ENCODE measurements around the gene ESYT2.

Gene ESYT2

DNA sequence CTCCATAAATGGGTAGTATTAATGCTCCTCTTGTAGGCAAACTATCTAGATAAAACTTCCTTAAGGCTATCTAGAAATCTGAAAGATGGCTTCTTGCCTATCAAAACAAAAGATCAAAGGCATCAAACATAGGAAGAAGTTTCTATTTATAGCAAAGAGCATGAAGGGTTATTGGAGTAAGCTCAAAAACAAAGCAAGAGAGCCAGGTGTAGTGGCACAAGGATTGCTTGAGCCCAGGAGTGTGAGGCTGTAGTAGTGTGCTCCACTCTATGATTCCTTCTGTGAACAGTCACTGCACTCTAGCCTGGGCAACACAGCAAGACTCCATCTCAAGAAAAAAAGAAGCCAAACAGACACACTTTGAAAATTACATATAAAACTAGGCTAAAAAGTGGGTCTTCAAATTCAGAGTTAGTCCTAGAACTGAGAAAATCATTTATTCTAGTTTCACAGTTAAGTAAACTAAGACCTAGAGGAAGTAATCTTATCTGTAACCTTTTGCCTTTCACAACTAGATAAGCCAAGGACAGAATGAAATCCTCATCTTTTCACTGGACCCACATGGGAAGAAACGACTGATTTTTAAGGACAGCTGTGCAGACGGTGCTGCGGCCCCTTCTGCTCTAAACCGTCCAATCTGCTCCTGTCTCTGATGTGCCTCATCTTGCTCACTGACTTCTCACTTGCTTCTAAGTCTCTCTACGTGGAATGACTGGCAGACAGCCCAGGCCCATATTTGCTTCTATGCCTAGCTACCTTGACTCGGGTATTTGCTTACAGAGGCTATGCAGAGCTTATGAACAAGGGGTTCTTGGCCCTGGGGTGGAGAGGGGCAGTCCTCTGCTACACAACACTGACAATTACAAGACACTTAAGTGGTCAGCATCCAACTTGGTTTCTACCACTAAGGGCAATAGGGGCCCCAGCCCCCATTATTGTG, 50.0 kb downstream of the ESYT2 start:
- POLR2A ChIA-PET, result no interaction called here
- DNase-seq (ENCODE audit: extremely low spot score), result no peak
- CTCF ChIA-PET, result interaction anchor here (1.5 kb wide), 1 partner anchor 30 kb away, joined by 3 read pairs; no protein-coding TSS in a partner anchor
- TF ChIP-seq, protein P1, sequence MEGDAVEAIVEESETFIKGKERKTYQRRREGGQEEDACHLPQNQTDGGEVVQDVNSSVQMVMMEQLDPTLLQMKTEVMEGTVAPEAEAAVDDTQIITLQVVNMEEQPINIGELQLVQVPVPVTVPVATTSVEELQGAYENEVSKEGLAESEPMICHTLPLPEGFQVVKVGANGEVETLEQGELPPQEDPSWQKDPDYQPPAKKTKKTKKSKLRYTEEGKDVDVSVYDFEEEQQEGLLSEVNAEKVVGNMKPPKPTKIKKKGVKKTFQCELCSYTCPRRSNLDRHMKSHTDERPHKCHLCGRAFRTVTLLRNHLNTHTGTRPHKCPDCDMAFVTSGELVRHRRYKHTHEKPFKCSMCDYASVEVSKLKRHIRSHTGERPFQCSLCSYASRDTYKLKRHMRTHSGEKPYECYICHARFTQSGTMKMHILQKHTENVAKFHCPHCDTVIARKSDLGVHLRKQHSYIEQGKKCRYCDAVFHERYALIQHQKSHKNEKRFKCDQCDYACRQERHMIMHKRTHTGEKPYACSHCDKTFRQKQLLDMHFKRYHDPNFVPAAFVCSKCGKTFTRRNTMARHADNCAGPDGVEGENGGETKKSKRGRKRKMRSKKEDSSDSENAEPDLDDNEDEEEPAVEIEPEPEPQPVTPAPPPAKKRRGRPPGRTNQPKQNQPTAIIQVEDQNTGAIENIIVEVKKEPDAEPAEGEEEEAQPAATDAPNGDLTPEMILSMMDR (IDR thresholded peaks at IDR 0.05; ENCODE audit: control extremely low read depth, extremely low read depth, low read depth, missing control alignments), result no peak

DNA sequence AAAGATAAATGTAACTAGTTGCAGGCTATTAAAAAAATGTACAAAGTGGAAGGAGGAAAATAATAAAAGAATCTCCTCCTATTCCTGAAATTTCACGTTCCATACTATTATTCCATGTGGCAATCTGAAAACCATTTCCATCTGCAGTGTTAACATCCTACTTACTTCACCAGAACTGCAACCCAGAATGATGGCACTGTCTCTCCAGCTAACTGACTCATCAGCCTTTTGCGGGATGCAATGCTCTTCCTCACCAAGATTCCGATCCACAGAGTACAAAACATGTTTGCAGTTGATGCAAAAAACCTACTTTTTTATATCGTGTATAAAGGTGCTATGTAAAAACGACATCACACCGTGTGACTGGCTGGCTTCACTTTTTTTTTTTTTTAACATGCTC, 50.8 kb downstream of the ESYT2 start:
- ChIA-PET POLR2A (no interaction called here), CTCF (interaction anchor here (1.5 kb wide), 1 partner anchor 31 kb away, joined by 3 read pairs; no protein-coding TSS in a partner anchor)
- DNase-seq (ENCODE audit: extremely low spot score), result no peak
- TF ChIP-seq, protein P1 (IDR thresholded peaks at IDR 0.05; ENCODE audit: control extremely low read depth, extremely low read depth, low read depth, missing control alignments), result no peak

DNA sequence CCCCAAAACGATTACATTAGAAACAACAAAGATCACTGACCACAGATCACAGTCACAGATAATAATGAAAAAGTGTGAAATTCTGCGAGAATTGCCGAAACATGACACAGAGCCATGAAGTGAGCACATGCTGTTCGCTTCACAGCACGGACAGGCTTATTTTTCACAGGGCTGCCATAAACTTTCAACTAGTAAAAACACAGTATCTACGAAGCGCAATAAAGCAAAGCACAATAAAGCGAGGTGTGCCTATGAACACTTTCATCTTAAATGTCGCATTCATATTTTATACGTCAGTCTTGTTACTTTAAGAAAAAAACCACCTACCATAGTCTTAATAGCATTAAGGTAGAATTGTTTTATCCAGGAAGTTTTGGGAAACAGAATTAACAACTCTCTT, 51.5 kb downstream of the ESYT2 start:
- TF ChIP-seq, protein P1 (IDR thresholded peaks at IDR 0.05; ENCODE audit: control extremely low read depth, extremely low read depth, low read depth, missing control alignments), result no peak
- DNase-seq (ENCODE audit: extremely low spot score), result no peak
- ChIA-PET POLR2A (no interaction called here), CTCF (interaction anchor here (1.5 kb wide), 1 partner anchor 32 kb away, joined by 3 read pairs; no protein-coding TSS in a partner anchor)

DNA sequence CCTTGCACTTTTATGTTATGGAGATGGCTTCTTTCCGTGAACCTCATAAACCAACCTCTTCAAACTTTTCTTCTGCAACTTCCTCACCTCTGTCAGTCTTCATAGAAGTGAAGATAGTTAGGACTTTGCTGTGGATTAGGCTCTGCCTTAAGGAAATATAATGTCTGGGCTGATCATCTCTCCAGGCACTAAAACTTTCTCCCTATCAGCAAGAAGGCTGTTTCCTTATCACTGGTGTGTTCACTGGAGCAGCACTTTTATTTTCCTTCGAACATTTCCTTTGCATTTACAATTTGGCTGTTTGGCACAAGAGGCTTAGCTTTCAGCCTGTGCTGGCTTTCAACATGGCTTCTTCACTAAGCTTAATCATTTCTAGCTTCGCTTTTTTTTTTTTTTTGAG, 52.8 kb downstream of the ESYT2 start:
- TF ChIP-seq, protein P1 (IDR thresholded peaks at IDR 0.05; ENCODE audit: control extremely low read depth, extremely low read depth, low read depth, missing control alignments), result no peak
- CTCF ChIA-PET, result interaction anchor here (1.1 to 1.6 kb wide), 2 partner anchors 12 to 14 kb away, joined by 3 to 4 read pairs; no protein-coding TSS in a partner anchor
- POLR2A ChIA-PET, result no interaction called here
- no peak for DNase-seq (ENCODE audit: extremely low spot score)

DNA sequence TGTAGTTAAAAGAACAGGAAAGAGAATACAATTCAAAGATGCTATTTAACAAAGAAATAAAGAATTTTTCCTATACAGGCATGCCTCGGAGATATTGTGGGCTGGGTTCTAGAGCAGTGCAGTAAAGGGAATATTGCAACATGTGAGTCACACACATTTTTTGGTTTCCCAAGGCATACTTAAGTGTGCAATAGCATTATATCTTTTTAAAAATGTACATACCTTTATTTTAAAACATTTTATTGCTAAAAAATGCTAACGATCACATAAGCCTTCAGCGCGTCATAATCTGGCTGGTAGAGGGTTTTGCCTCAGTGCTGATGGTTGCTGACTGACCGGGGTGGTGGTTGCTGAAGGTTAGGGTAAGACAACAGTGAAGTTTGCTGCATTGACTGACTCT, 54.4 kb downstream of the ESYT2 start:
- TF ChIP-seq, protein P1 (IDR thresholded peaks at IDR 0.05; ENCODE audit: control extremely low read depth, extremely low read depth, low read depth, missing control alignments), result no peak
- POLR2A ChIA-PET, result no interaction called here
- CTCF ChIA-PET, result interaction anchor here (1.1 kb wide), 1 partner anchor 33 kb away, joined by 4 read pairs; no protein-coding TSS in a partner anchor
- no peak for DNase-seq (ENCODE audit: extremely low spot score)

DNA sequence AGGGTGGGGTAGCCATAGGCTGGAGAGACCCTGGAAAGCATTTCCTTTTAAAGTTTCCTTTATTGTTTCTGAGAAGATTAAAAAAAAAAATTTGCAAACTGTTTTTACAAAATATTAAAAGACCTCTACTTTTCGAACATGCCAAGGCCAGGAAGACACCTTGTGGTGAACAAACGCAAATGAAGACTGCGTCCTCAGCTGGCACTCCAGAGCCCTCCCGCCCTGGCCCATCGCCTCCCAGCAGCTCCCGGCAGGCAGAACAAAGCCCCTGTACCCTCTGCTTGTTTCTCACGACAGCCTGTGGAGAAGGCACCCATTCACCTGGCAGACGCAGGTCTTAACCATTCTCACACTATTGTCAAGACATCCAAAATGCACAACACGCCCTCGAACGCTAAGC, 56.4 kb downstream of the ESYT2 start:
- CTCF ChIA-PET, result no interaction called here
- POLR2A ChIA-PET, result no interaction called here
- DNase-seq (ENCODE audit: extremely low spot score), result no peak
- TF ChIP-seq, protein P1 (IDR thresholded peaks at IDR 0.05; ENCODE audit: control extremely low read depth, extremely low read depth, low read depth, missing control alignments), result no peak
